IMR-90 (cell line): Measurements from ENCODE around the gene BRCA2. TPM values are rescaled to one million over a fixed set of nuclear protein-coding genes. Genes with fewer than 3 reads are reported as not detected.

Source experiments
- ATAC-seq: fragments of 200-7000 bp; cut with Tn5 transposase; 2 replicates; pipeline ENCODE4 v1.9.1; 2020; ENCODE audit warnings: low read depth, mild to moderate bottlenecking, moderate library complexity
- BruUV-seq: library from RNA; stranded (reverse); fragments of 400-500 nt; replicated peaks from 2 replicates; lab custom pipeline; 2021; lab: Mats Ljungman, UMichigan
- CTCF ChIA-PET: fragments of 300-600 bp; formaldehyde crosslinking; extraction: SDS; loops from one replicate; lab custom pipeline; 2021; ENCODE audit warnings: antibody characterized with exemption; lab: Yijun Ruan, JAX
- POLR2A ChIA-PET: fragments of 300-600 bp; sonication (Branson Sonifier 250); formaldehyde crosslinking; loops from one replicate; lab custom pipeline; 2022; ENCODE audit warnings: antibody characterized with exemption; ENCODE audit not compliant: unreplicated experiment; lab: Charles Lee
- DNase-seq: peaks from one replicate; pipeline ENCODE4 v3.0.0; 2013
- H2AFZ ChIP-seq: replicated peaks from 2 replicates; pipeline ENCODE3; 2013; ENCODE audit warnings: low read length, mild to moderate bottlenecking; ENCODE audit not compliant: poor library complexity
- H2AK5ac ChIP-seq: 2 replicates; pipeline ENCODE4 v1.6.1; 2013; ENCODE audit warnings: low read depth, low read length, inconsistent platforms
- H2AK9ac ChIP-seq: replicated peaks from 2 replicates; pipeline ENCODE3; 2013; ENCODE audit warnings: mild to moderate bottlenecking, low read depth, low read length, moderate library complexity; ENCODE audit not compliant: poor library complexity
- H2BK120ac ChIP-seq: 2 replicates; pipeline ENCODE4 v1.6.1; 2013; ENCODE audit warnings: low read depth, low read length, inconsistent platforms
- H2BK15ac ChIP-seq: 3 replicates; pipeline ENCODE4 v1.6.1; 2013; ENCODE audit warnings: low read depth, low read length, inconsistent platforms
- H2BK20ac ChIP-seq: 2 replicates; pipeline ENCODE4 v1.6.1; 2013; ENCODE audit warnings: low read depth, mild to moderate bottlenecking, inconsistent platforms, low read length, moderate library complexity
- H2BK5ac ChIP-seq: 2 replicates; pipeline ENCODE4 v1.6.1; 2013; ENCODE audit warnings: mild to moderate bottlenecking, low read depth, low read length, inconsistent platforms; ENCODE audit not compliant: poor library complexity, severe bottlenecking
- H3K14ac ChIP-seq: replicated peaks from 2 replicates; pipeline ENCODE4 v1.6.1; 2013; ENCODE audit warnings: low read depth, low read length, inconsistent platforms
- H3K18ac ChIP-seq: 2 replicates; pipeline ENCODE4 v1.6.1; 2013; ENCODE audit warnings: low read depth, low read length, control low read depth
- H3K23ac ChIP-seq: 2 replicates; pipeline ENCODE4 v1.6.1; 2013; ENCODE audit warnings: low read depth, low read length, inconsistent platforms
- H3K27ac ChIP-seq: 2 replicates; pipeline ENCODE4 v1.5.1; 2013; ENCODE audit warnings: mild to moderate bottlenecking, control low read depth, low read length; ENCODE audit not compliant: insufficient read depth
- H3K27me3 ChIP-seq: 2 replicates; pipeline ENCODE4 v1.6.1; 2013; ENCODE audit warnings: low read length; ENCODE audit not compliant: control insufficient read depth, insufficient read depth
- H3K36me3 ChIP-seq: 2 replicates; pipeline ENCODE4 v1.6.1; 2013; ENCODE audit warnings: low read length, mixed read lengths; ENCODE audit not compliant: control insufficient read depth, insufficient read depth
- H3K4ac ChIP-seq: 2 replicates; pipeline ENCODE4 v1.6.1; 2013; ENCODE audit warnings: low read depth, low read length, inconsistent platforms
- H3K4me1 ChIP-seq: 2 replicates; pipeline ENCODE4 v1.6.1; 2013; ENCODE audit warnings: low read length, mixed read lengths; ENCODE audit not compliant: control insufficient read depth, insufficient read depth
- H3K4me2 ChIP-seq: 2 replicates; pipeline ENCODE4 v1.6.1; 2013; ENCODE audit warnings: low read depth, mild to moderate bottlenecking, control low read depth, low read length, moderate library complexity
- H3K4me3 ChIP-seq: 2 replicates; pipeline ENCODE4 v1.5.1; 2013; ENCODE audit warnings: low read depth, mild to moderate bottlenecking, control low read depth, low read length, moderate library complexity; ENCODE audit not compliant: insufficient read depth
- H3K56ac ChIP-seq: 2 replicates; pipeline ENCODE4 v1.6.1; 2013; ENCODE audit warnings: low read length, inconsistent platforms; ENCODE audit not compliant: insufficient read depth; ENCODE audit errors: extremely low read depth
- H3K79me1 ChIP-seq, 2 experiments: 2 replicates each; pipeline ENCODE4 v1.6.1; 2013; ENCODE audit warnings: low read length in 2 of 2, inconsistent platforms in 1 of 2, low read depth in 1 of 2
- H3K9ac ChIP-seq: 2 replicates; pipeline ENCODE4 v1.6.1; 2013; ENCODE audit warnings: low read depth, low read length, control low read depth
- H3K9me1 ChIP-seq: 2 replicates; pipeline ENCODE4 v1.6.1; 2013; ENCODE audit warnings: low read length, inconsistent platforms; ENCODE audit not compliant: insufficient read depth
- H3K9me3 ChIP-seq: 2 replicates; pipeline ENCODE4 v1.6.1; 2013; ENCODE audit warnings: low read length; ENCODE audit not compliant: control insufficient read depth, insufficient read depth
- H4K20me1 ChIP-seq: 2 replicates; pipeline ENCODE4 v1.6.1; 2013; ENCODE audit warnings: low read length, inconsistent platforms; ENCODE audit not compliant: insufficient read depth
- H4K5ac ChIP-seq: 2 replicates; pipeline ENCODE4 v1.6.1; 2013; ENCODE audit warnings: mild to moderate bottlenecking, low read depth, low read length, control low read depth
- H4K8ac ChIP-seq, 2 experiments: 2 replicates each; pipeline ENCODE4 v1.6.1; 2013; ENCODE audit warnings: low read depth in 2 of 2, low read length in 2 of 2, control low read depth in 1 of 2, inconsistent platforms in 1 of 2
- H4K91ac ChIP-seq: 2 replicates; pipeline ENCODE4 v1.6.1; 2013; ENCODE audit warnings: low read depth, low read length, inconsistent platforms; ENCODE audit not compliant: insufficient read depth
- BHLHE40 ChIP-seq: fragments of 150-350 bp; IDR thresholded peaks from 2 replicates; pipeline ENCODE4 v1.6.1; 2016; ENCODE audit warnings: mild to moderate bottlenecking, low read depth, low read length
- CEBPB ChIP-seq: IDR thresholded peaks from 2 replicates; pipeline ENCODE4 v1.6.1; 2012; ENCODE audit warnings: low read depth, low read length, improper control_type of control experiment
- CHD1 ChIP-seq: IDR thresholded peaks from 2 replicates; pipeline ENCODE4 v1.6.1; 2012; ENCODE audit warnings: low read depth, low read length, improper control_type of control experiment
- MAFK ChIP-seq: IDR thresholded peaks from 2 replicates; pipeline ENCODE4 v1.6.1; 2012; ENCODE audit warnings: low read depth, low read length, improper control_type of control experiment
- MAZ ChIP-seq: IDR thresholded peaks from 2 replicates; pipeline ENCODE4 v1.6.1; 2012; ENCODE audit warnings: low read depth, mild to moderate bottlenecking, low read length, improper control_type of control experiment, moderate library complexity, borderline replicate concordance
- MXI1 ChIP-seq: IDR thresholded peaks from 2 replicates; pipeline ENCODE4 v1.6.1; 2012; ENCODE audit warnings: low read depth, mild to moderate bottlenecking, low read length, moderate library complexity, borderline replicate concordance
- POLR2A ChIP-seq: IDR thresholded peaks from 2 replicates; pipeline ENCODE4 v1.6.1; 2012; ENCODE audit warnings: mild to moderate bottlenecking, low read depth, low read length
- RCOR1 ChIP-seq: IDR thresholded peaks from 2 replicates; pipeline ENCODE4 v1.6.1; 2012; ENCODE audit warnings: mild to moderate bottlenecking, low read length, improper control_type of control experiment; ENCODE audit not compliant: insufficient replicate concordance
- RFX5 ChIP-seq: IDR thresholded peaks from 2 replicates; pipeline ENCODE4 v1.8.0; 2012; ENCODE audit warnings: low read depth, mild to moderate bottlenecking, low read length, moderate library complexity
- SMC3 ChIP-seq: fragments of 150-350 bp; IDR thresholded peaks from 2 replicates; pipeline ENCODE4 v1.6.1; 2016; ENCODE audit warnings: low read depth, mild to moderate bottlenecking, antibody characterized with exemption, low read length, moderate library complexity
- WGBS, 2 experiments: methylation state at CpG; one replicate each; pipeline versions ENCODE4 v1.1.5 to v1.1.7; 2013; ENCODE audit warnings: missing lambda C conversion rate in 2 of 2; ENCODE audit not compliant: insufficient read length in 1 of 2; ENCODE audit errors: extremely low coverage in 2 of 2; 5-methylcytosine and 5-hydroxymethylcytosine counted together
- dilution Hi-C: fragments of 300-500 bp; cut with HindIII; formaldehyde crosslinking; loops from one replicate; pipeline ENCODE4 v1.14.3; 2018; ENCODE audit warnings: low sequenced_read_pairs; ENCODE audit not compliant: unreplicated experiment
- in situ Hi-C: fragments of 300-500 bp; cut with MboI; formaldehyde crosslinking; loops from 3 replicates; pipeline ENCODE4 v1.14.3; 2019; ENCODE audit warnings: low sequenced_read_pairs, inconsistent platforms, mixed read lengths
- intact Hi-C: fragments of 100-400 bp; cut with micrococcal nuclease; formaldehyde crosslinking; loops from 2 replicates; pipeline ENCODE4 v1.10.0; 2022
- polyA plus RNA-seq, 3 experiments: library from polyadenylated mRNA; depleted of rRNA; stranded (reverse); fragments of >200 nt; gene quantifications; 2 replicates each; pipeline ENCODE4 v1.2.3, GENCODE V29; 2012; ENCODE audit warnings: low replicate concordance in 1 of 3
- total RNA-seq: library from RNA; depleted of rRNA; stranded (reverse); fragments of >200 nt; gene quantifications from 2 replicates; pipeline ENCODE4 v1.2.3, GENCODE V29; 2012
- TF ChIP-seq, protein P1 (sequence below): fragments of 150-350 bp; IDR thresholded peaks from 2 replicates; pipeline ENCODE4 v1.6.1; 2016; ENCODE audit warnings: low read depth, mild to moderate bottlenecking, low read length, moderate library complexity, borderline replicate concordance
- TF ChIP-seq, protein P2 (sequence below): conservative IDR thresholded peaks from 2 replicates; pipeline ENCODE4 v1.5.1; 2012; ENCODE audit warnings: mild to moderate bottlenecking, low read depth, low read length, improper control_type of control experiment

The BRCA2 gene
- total and polyA plus RNA-seq, 2 of the 4 experiments (the other 2 are of a cell fraction): 2.0 to 9.7 TPM

DNA sequence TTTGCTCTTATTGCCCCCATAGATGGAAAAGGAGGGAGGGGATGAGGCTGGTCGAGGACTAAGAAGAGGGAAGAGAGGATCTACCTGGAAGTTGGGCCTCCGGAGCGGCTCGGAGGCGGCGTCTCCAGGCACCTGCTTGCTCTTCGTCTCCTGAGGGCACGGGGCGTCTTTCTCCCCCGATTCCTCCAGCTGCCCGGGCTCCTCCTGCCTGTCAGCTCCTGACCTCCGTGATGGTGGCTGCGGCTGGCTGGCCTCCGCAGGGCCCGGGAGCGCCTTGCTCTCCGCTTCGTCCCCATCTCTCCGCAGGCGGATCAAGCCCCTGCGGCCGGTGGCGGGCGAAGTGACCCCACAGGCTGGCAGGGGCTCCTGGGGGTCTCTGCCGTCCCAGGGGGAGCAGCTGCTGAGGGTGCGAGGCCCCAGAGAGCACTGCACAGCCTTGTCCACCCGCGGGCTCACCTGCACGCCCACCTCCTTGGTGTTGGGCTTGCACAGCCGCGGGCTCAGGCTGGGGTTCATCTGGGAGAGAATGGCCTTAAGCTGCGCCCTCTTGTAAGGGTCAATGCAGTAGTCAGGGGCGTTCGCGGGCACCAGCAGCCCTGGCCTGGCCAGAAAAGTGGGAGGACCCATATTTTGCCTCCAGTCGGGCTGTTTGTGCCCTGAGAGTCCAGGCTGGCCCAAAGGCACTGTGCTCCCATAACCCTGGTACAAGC lies 4.0 kb upstream of the BRCA2 start:
- in situ Hi-C loops (loop anchor here (5.0 kb wide), 2 partner anchors 289 to 399 kb away; no protein-coding TSS in a partner anchor), intact Hi-C loops (loop anchor here (5.0 kb wide), 2 partner anchors 49 to 279 kb away; partner anchors contain the start of gene FRY), dilution Hi-C loops (no loop called here)
- Histone ChIP-seq H4K91ac (no peak overlapping the region), H2AK5ac (no peak overlapping the region), H3K9me3 (no peaks in the 10 kb centered on the region), H3K4me2 (no peak overlapping the region), H2BK15ac (no peak overlapping the region), H4K8ac (no peak overlapping the region), H3K9me1 (0 out of 2 replicates have a peak, but pooled peaks cover 2% of the 10 kb centered on the region), H3K79me1 (peaks cover 0 to 14% of the 10 kb centered on the region in 2 experiments; a peak in 2 of 4 replicates), H3K18ac (no peak overlapping the region), H3K56ac (no peak overlapping the region), H2AFZ (no peak overlapping the region), H2AK9ac (no peak overlapping the region), H3K23ac (no peak overlapping the region), H3K4me1 (peaks cover 8% of the 10 kb centered on the region), H3K14ac (no peak overlapping the region), H4K5ac (no peak overlapping the region), H3K4me3 (no peak overlapping the region), H3K4ac (no peak overlapping the region), H4K20me1 (no peaks in the 10 kb centered on the region), H3K36me3 (no peaks in the 10 kb centered on the region), H3K27ac (no peak overlapping the region), H2BK5ac (no peak overlapping the region), H3K27me3 (no peaks in the 10 kb centered on the region), H2BK120ac (no peak overlapping the region), H3K9ac (no peak overlapping the region), H2BK20ac (no peak overlapping the region)
- TF ChIP-seq RCOR1: no peak
- no peak for TF ChIP-seq SMC3
- TF ChIP-seq MAZ: no peak
- no peak for TF ChIP-seq CEBPB
- TF ChIP-seq BHLHE40: no peak
- TF ChIP-seq, protein P1, sequence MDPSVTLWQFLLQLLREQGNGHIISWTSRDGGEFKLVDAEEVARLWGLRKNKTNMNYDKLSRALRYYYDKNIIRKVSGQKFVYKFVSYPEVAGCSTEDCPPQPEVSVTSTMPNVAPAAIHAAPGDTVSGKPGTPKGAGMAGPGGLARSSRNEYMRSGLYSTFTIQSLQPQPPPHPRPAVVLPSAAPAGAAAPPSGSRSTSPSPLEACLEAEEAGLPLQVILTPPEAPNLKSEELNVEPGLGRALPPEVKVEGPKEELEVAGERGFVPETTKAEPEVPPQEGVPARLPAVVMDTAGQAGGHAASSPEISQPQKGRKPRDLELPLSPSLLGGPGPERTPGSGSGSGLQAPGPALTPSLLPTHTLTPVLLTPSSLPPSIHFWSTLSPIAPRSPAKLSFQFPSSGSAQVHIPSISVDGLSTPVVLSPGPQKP: no peak
- no peak for TF ChIP-seq RFX5
- no peak for TF ChIP-seq CHD1
- no peak for TF ChIP-seq MAFK
- TF ChIP-seq POLR2A: no peak
- TF ChIP-seq, protein P2, sequence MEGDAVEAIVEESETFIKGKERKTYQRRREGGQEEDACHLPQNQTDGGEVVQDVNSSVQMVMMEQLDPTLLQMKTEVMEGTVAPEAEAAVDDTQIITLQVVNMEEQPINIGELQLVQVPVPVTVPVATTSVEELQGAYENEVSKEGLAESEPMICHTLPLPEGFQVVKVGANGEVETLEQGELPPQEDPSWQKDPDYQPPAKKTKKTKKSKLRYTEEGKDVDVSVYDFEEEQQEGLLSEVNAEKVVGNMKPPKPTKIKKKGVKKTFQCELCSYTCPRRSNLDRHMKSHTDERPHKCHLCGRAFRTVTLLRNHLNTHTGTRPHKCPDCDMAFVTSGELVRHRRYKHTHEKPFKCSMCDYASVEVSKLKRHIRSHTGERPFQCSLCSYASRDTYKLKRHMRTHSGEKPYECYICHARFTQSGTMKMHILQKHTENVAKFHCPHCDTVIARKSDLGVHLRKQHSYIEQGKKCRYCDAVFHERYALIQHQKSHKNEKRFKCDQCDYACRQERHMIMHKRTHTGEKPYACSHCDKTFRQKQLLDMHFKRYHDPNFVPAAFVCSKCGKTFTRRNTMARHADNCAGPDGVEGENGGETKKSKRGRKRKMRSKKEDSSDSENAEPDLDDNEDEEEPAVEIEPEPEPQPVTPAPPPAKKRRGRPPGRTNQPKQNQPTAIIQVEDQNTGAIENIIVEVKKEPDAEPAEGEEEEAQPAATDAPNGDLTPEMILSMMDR: no peak
- TF ChIP-seq MXI1: no peak
- WGBS, 2 experiments: 89% methylated on average over 23 of the region's 36 CpGs; no CpG with 5 or more reads in 1 of the 2 experiments
- no peak for ATAC-seq
- ChIA-PET CTCF (interaction anchor here (0.9 kb wide), 1 partner anchor 399 kb away, joined by 3 read pairs; no protein-coding TSS in a partner anchor), POLR2A (no interaction called here)
- BruUV-seq: no TSS peak
- DNase-seq: no peak
